AG09319 (cell line): ENCODE measurements around the gene PRKX.
"Not testable (repeated sequence)": the region's sequence is repeated elsewhere in the genome, so short reads cannot be mapped to it uniquely, and the experiment has no call there.

Source experiments
- DNase-seq: peaks from one replicate; pipeline ENCODE4 v3.0.0-alpha.2; 2010; ENCODE audit warnings: low read depth; ENCODE audit errors: extremely low read depth
- TF ChIP-seq, protein P1 (sequence below): IDR thresholded peaks from 2 replicates; pipeline ENCODE4 v1.5.1; 2011; ENCODE audit warnings: low read depth, mild to moderate bottlenecking, inconsistent platforms, low read length, moderate library complexity

Gene PRKX

DNA sequence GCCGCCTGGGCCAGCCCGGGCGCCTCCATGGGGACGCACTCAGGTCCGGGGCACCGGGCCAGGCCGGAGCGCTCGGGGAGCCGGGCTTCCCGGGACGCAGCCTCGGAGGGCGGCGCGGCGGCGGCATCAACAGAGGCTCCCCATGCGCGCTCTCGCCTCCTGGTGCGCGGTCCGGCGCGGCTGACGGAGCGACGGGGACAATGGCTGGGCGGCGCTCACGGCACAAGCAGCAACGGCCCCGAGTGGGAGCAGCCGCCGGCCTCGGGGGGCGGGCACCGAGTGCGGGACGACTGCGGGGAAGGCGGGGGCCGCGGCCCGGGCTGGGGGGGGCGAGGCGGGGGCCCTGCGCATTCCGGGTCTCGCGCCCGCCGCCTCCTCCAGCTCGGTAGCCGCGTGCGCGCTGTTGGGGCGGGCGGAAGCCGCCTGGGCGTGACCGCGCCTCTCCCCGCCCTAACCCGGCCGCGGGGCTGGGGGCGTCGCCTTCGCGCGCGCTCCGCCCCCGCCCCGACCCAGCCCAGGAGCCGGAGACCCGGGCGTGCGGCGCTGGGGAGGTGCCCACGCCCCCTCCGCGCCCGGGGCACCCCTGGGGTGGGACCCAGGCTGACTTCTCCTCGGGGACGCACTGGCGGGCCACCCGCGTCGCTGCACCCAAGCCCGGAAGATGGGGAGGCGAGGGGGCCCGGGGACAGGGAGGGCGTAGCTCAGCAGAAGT is at the start of gene PRKX:
Gene PRKX, minus strand, starts transcription at position 425 of the 712 bp plus-strand sequence. Its CDS starts 396 bp downstream, at position 29.
- no peak for DNase-seq

GRCh38 chrX:3763111-3763510 is 49.7 kb upstream of the PRKX start:
- TF ChIP-seq, protein P1, sequence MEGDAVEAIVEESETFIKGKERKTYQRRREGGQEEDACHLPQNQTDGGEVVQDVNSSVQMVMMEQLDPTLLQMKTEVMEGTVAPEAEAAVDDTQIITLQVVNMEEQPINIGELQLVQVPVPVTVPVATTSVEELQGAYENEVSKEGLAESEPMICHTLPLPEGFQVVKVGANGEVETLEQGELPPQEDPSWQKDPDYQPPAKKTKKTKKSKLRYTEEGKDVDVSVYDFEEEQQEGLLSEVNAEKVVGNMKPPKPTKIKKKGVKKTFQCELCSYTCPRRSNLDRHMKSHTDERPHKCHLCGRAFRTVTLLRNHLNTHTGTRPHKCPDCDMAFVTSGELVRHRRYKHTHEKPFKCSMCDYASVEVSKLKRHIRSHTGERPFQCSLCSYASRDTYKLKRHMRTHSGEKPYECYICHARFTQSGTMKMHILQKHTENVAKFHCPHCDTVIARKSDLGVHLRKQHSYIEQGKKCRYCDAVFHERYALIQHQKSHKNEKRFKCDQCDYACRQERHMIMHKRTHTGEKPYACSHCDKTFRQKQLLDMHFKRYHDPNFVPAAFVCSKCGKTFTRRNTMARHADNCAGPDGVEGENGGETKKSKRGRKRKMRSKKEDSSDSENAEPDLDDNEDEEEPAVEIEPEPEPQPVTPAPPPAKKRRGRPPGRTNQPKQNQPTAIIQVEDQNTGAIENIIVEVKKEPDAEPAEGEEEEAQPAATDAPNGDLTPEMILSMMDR, result no peak
- DNase-seq, result no peak

More for the DNA sequence above, at the start of gene PRKX:
- TF ChIP-seq, protein P1, result no peak

- no peak for DNase-seq
- TF ChIP-seq, protein P1, result no peak
Measured at GRCh38 chrX:3757510-3758025, 44.1 kb upstream of the PRKX start.

DNA sequence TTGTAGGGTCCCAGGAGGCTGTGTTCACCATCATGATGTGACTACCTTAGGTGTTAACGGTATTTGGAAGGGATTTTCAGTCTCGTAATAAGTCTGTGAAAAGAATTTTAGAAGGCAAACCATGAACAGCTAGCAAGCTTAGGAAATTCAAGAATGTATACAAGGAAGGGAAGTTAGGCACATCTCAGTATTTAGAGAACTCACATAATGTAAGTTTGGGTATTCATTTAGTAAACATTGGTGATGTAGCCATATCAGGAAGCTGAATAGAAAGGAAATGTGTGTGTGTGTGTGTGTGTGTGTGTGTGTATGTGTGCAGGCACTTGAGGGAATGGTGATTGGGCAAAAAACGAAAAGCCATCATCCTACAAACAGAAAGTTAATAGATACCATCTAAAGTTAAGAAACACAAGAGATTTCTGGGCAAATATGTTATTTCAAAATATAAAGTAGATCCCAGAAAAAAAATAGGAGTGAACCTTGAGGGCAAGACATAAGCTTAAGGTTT is 34.7 kb upstream of the PRKX start:
- TF ChIP-seq, protein P1, result no peak
- no peak for DNase-seq

- TF ChIP-seq, protein P1, result no peak
- no peak for DNase-seq
Measured at GRCh38 chrX:3743801-3744439, 30.5 kb upstream of the PRKX start.

DNA sequence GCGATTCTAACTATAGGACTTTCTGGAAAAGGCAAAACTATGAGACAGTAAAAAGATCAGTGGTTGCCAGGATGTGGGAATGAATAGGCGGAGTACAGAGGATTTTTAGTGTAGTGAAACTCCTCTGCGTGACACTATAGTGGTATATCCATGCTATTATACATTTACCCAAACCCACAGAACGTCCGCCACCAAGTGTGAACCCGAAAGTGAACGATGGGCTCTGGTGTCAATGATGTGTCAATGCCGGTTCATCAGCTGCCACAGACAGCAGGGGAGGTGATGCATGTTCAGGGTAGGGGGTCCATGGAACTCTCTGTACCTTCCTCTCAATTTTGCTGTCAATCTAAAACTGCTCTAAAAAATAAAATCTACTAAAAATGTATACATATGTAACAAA is 27.5 kb upstream of the PRKX start:
- not testable (repeated sequence) for DNase-seq

- TF ChIP-seq, protein P1, result no peak
- DNase-seq, result no peak
Measured at GRCh38 chrX:3738509-3738908, 25.1 kb upstream of the PRKX start.

- DNase-seq, result not testable (repeated sequence)
Measured at GRCh38 chrX:3736536-3736935, 23.1 kb upstream of the PRKX start.

DNA sequence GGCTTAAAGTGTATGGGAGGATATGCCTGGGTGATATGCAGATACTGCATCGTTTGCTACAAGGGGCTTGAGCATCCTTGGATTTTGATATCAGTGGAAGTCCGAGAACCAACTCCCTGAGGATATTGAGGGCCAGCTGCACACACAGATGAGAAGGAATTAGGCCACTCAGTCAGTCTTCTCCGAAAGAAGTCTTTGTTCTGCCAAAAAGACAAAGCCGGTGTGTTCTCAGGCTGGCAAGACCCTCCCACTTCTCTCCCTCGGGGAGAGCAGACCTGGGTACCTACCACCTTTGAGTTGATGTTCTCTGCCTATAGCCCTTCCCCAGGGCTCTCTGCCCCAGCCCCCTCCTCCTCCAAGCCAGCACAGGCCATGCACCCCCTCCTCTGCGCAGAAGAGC is 22.4 kb upstream of the PRKX start:
- not testable (repeated sequence) for DNase-seq

GRCh38 chrX:3734456-3734855 is 21.0 kb upstream of the PRKX start:
- DNase-seq, result not testable (repeated sequence)
